ENCODE measurements around the gene MUSTN1.

Gene MUSTN1

DNA sequence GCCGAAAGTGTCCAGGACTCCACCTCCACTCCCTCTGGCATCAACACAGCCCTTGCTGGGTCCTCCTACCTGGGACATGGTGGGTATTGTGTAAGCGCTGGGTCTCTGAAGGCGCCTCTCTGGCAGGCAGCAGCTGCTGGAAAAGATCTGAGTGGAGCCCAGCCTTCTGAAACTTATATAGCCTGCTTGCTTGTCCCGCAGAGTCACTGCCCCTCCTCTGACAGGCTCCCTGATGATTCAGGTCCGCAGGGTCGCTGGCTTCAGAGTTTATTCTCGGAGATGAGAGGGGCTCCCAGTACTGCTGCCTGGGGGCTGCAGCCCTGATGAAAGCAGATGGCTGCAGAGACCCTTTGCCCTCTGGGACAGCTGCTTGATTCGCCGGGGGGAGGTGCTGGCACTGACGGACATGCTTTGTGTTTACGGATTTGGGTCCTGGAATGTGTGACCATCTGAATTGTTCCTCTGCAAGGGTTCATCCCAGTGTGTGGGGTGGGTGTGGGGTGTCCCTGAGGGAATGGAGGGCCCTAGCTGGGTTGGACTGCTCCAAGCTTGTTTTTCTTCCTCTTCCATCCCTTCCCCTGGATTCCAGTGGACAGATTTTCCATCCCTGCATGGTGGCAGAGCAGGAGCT, at the start of gene MUSTN1:
TSS of gene MUSTN1 (minus strand) at position 149 of the 631 bp plus-strand sequence. CDS start at position 78, 71 bp downstream.
- DNase-seq (ENCODE audit: low read depth), result no peak

DNA sequence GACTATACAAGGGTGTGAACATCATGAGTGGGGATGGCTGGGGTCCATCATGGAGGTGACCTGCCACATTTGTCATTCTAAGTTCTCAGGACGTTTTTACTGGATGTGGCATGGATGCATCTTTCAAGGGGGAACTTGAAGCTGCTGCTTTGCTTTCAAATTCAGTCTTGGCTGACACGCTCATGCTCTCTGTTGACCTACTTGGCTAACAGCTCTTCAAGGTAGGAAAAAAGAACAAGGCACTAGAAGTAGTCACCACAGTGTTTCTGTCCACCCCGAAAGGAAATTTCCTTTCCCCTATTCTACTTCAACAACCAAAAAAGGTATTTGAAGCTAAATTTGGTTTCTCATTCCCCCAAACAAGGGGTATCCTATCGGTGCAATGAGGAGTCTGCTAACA, 47.6 kb upstream of the MUSTN1 start:
- DNase-seq (ENCODE audit: low read depth), result no peak

DNA sequence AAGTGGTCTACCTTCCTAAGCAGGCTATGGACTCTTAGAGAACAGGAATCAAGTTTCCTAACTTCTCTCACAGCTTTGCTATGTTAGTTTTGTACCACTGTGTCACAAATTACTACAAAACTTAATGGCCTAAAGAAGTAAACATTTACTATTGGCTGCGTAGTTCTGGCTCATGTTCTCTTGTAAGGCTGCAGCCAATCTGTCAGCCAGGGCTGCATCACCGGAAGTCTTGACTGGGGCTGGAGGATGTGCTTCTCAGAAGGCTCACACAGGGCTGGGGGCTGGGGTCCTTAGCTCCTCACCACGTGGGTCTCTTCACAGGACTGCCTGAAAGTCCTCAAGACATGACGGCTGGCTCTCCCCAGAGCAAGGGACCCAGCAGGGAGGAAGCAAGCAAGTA, 47.1 kb upstream of the MUSTN1 start:
- no peak for DNase-seq (ENCODE audit: low read depth)

GRCh38 chr3:52880474-52880873, 45.7 kb upstream of the MUSTN1 start:
- DNase-seq (ENCODE audit: low read depth), result no peak

GRCh38 chr3:52880047-52880446, 45.2 kb upstream of the MUSTN1 start:
- DNase-seq (ENCODE audit: low read depth), result no peak

GRCh38 chr3:52879581-52879980, 44.8 kb upstream of the MUSTN1 start:
- no peak for DNase-seq (ENCODE audit: low read depth)

- no peak for DNase-seq (ENCODE audit: low read depth)
Observed at GRCh38 chr3:52879090-52879489, 44.3 kb upstream of the MUSTN1 start.

GRCh38 chr3:52877085-52877484, 42.3 kb upstream of the MUSTN1 start:
- no peak for DNase-seq (ENCODE audit: low read depth)

- no peak for DNase-seq (ENCODE audit: low read depth)
Observed at GRCh38 chr3:52874864-52875587, 40.2 kb upstream of the MUSTN1 start.

- DNase-seq (ENCODE audit: low read depth), result no peak
Observed at GRCh38 chr3:52874160-52874701, 39.4 kb upstream of the MUSTN1 start.

GRCh38 chr3:52873433-52874159, 38.8 kb upstream of the MUSTN1 start:
- DNase-seq (ENCODE audit: low read depth), result no peak

DNA sequence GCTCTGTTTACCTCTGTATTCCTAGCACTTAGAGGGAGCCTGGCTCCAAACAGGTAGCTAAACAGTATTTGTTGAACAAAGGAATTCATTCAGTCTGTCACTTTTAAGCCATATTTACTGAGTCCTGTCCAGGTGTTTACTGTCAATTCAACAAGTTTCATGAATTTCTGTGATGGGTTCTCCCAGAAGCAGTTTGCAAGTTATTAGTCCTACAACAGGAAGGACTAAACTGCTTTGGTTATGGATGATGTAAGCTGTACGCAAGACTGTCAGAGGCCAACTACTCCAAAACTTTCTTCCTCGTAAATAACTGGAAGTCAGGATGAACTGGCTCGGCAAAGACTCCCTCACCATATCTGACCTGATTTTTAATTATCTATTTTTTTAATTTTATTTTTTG, 37.4 kb upstream of the MUSTN1 start:
- no peak for DNase-seq (ENCODE audit: low read depth)

- no peak for DNase-seq (ENCODE audit: low read depth)
Observed at GRCh38 chr3:52871761-52872160, 36.9 kb upstream of the MUSTN1 start.

GRCh38 chr3:52870471-52870870, 35.7 kb upstream of the MUSTN1 start:
- DNase-seq (ENCODE audit: low read depth), result no peak

- DNase-seq (ENCODE audit: low read depth), result no peak
Observed at GRCh38 chr3:52866427-52866826, 31.6 kb upstream of the MUSTN1 start.

DNA sequence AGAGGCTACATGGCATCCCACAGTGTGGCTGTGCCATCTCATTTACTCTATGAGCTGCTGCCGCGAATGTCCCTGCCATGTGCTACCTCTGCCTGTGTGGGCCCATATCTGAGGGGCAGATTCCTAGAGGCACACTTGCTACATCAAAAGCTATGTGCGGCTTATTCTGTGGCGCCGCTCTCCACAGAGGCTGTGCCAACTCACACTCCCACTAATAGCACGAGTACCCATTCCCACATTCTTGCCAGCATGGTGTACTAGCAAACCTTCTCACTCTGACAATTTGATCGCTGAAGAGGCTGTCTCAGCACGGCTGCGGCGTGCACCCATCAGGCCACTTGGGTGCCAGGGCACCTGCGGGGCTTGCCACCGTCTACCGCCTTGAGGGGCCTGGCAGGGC, 31.2 kb upstream of the MUSTN1 start:
- DNase-seq (ENCODE audit: low read depth), result no peak

DNA sequence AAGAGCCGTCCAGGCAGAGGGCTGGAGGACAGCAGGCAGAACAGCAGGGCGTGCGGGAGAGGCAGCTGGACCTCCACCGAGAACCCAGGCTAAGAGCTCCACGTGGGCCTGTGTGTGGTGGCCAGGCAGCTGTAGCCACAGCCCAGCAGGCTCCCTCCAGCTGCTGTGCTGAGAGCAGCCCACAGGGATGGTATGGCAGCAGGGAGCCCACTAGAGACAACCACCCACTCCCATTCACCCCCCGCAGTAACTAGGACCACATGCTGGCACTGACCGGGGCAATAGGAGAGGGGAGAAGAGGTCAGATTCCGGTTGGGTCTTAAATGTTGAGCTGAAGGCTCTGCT, 25.6 kb upstream of the MUSTN1 start:
- DNase-seq (ENCODE audit: low read depth), result no peak

- DNase-seq (ENCODE audit: low read depth), result no peak
Observed at GRCh38 chr3:52859686-52860423, 25.0 kb upstream of the MUSTN1 start.

DNA sequence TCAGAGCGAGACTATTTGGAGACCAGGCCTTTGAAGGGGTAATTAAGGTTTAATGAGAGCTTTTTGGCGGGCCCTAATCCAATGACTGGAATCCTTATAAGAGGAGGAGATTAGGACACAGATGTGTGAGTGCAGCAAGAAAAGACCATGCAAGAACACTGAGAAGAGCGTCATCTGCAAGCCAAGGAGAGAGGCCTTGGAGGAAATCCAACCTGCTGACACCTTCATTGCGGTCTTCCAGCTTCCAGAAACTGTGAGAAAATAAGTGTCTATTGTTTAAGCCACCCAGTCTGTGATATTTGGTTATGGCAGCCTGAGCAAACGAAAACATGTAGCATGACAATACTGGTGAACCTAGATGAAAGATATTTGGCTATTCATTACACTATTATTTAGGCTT, 23.0 kb upstream of the MUSTN1 start:
- DNase-seq (ENCODE audit: low read depth), result no peak

- DNase-seq (ENCODE audit: low read depth), result no peak
Observed at GRCh38 chr3:52857133-52857532, 22.3 kb upstream of the MUSTN1 start.

DNA sequence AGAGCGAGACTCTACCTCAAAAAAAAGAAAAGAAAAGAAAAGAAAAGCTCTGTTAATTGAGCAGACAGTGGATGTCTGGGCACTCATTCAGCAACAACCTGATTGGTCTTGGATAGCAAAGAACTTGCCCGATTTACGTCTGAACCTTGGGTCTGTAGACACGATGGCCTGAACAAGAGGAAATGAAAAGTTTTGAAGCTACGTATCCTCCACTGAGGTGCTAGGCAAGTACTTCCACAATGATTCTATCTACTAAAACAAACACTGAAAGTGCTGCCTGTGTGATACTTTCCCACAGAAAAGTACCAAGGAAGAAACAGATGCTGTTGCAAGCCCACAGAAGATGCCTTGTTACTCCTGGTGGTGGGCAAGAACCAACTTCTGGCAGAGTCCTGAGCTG, 21.8 kb upstream of the MUSTN1 start:
- DNase-seq (ENCODE audit: low read depth), result no peak

- no peak for DNase-seq (ENCODE audit: low read depth)
Observed at GRCh38 chr3:52854013-52854412, 19.2 kb upstream of the MUSTN1 start.

Data from stimulated activated CD8-positive, alpha-beta memory T cell treated with anti-CD3 and anti-CD28 coated beads, Interleukin-15, amount 100 ng/mL, for 1 hour (primary cell).